ENCODE measurements around the gene ELOA.

DNA sequence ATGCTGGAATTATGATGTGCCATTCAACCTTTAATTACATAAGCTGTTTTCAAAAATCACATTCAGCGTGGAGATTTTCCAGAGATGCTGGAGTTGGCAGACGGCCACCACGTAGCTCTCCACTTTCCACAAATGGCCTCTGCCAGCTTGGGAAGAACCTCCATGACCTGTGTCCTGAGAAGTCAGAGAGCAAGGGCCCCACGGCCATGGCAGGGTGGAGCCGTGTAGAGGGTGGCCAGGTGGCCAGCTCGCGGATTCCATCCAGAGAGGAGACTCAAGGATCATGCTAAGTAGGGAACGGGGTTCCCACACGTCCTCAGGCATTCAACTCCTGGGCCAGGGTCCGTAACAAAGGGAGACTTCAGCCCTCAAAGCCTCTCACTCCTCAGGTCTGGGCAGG lies 58.6 kb downstream of the ELOA start:
- TF ChIP-seq CTCF (conservative IDR thresholded peaks at IDR 0.05) = no peak
- no peak for TF ChIP-seq ZFX (IDR thresholded peaks at IDR 0.05)

All from C4-2B (cell line).